Thoracic aorta (tissue), 2 donors: ENCODE data around the gene APOC4. TPM values are rescaled to one million over a fixed set of nuclear protein-coding genes. Genes with fewer than 3 reads are reported as not detected.
"Not testable (repeated sequence)": the region's sequence is repeated elsewhere in the genome, so short reads cannot be mapped to it uniquely, and the experiment has no call there.

Experiments used
- ATAC-seq: fragments of 150-250 bp; one replicate; pipeline ENCODE4 v1.8.0; 2017; ENCODE audit warnings: low read depth; ENCODE audit not compliant: insufficient number of reproducible peaks, low FRiP score
- DNase-seq: peaks from one replicate; pipeline ENCODE4 v3.0.0-alpha.2; 2020; ENCODE audit warnings: low spot score
- H3K27ac ChIP-seq, 2 donors: fragments of 200-600 bp; sonication (generic); 1 replicate in 1 of 2; 2 replicates in 1 of 2; pipeline ENCODE4 v1.5.1; 2016; ENCODE audit warnings: mild to moderate bottlenecking in 2 of 2, moderate library complexity in 2 of 2
- H3K27me3 ChIP-seq: fragments of 200-600 bp; sonication (generic); replicated peaks from 2 replicates; pipeline ENCODE4 v1.6.0; 2016; ENCODE audit warnings: mild to moderate bottlenecking; ENCODE audit not compliant: insufficient read depth
- H3K36me3 ChIP-seq: fragments of 200-600 bp; sonication (generic); one replicate; pipeline ENCODE4 v1.5.1; 2016
- H3K4me1 ChIP-seq, 2 donors: fragments of 200-600 bp; sonication (generic); 1 replicate in 1 of 2; 2 replicates in 1 of 2; pipeline versions ENCODE4 v1.5.1 to v1.6.0; 2016; ENCODE audit warnings: low read depth in 2 of 2, mild to moderate bottlenecking in 1 of 2; ENCODE audit not compliant: control insufficient read depth in 1 of 2
- H3K4me3 ChIP-seq: fragments of 200-600 bp; sonication (generic); 2 replicates; pipeline ENCODE4 v1.5.1; 2016; ENCODE audit warnings: mild to moderate bottlenecking
- H3K9me3 ChIP-seq: fragments of 200-600 bp; sonication (generic); 2 replicates; pipeline ENCODE4 v1.5.1; 2016
- total RNA-seq, 2 donors: library from RNA; depleted of rRNA; stranded (reverse); fragments of >200 nt; gene quantifications; one replicate each; pipeline versions ENCODE4 v1.1.0 to v1.2.3, GENCODE V29; 2016
- TF ChIP-seq, protein P1 (sequence below): fragments of 200-600 bp; sonication (generic); IDR thresholded peaks from one replicate; pipeline ENCODE4 v1.5.1; 2019; ENCODE audit warnings: antibody characterized with exemption

Gene APOC4
- total RNA-seq, 2 donors from 2014 or later = not detected

DNA sequence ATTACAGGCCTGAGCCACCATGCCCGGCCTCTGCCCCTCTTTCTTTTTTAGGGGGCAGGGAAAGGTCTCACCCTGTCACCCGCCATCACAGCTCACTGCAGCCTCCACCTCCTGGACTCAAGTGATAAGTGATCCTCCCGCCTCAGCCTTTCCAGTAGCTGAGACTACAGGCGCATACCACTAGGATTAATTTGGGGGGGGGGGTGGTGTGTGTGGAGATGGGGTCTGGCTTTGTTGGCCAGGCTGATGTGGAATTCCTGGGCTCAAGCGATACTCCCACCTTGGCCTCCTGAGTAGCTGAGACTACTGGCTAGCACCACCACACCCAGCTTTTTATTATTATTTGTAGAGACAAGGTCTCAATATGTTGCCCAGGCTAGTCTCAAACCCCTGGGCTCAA is 32.3 kb upstream of the APOC4 start:
- Histone ChIP-seq H3K27ac (no peak overlapping the region), H3K4me3 (no peak overlapping the region), H3K4me1 (peaks cover 0 to 14% of the 10 kb centered on the region in 2 donors), H3K36me3 (no peaks in the 10 kb centered on the region), H3K27me3 (no peaks in the 10 kb centered on the region), H3K9me3 (no peaks in the 10 kb centered on the region)
- TF ChIP-seq, protein P1, sequence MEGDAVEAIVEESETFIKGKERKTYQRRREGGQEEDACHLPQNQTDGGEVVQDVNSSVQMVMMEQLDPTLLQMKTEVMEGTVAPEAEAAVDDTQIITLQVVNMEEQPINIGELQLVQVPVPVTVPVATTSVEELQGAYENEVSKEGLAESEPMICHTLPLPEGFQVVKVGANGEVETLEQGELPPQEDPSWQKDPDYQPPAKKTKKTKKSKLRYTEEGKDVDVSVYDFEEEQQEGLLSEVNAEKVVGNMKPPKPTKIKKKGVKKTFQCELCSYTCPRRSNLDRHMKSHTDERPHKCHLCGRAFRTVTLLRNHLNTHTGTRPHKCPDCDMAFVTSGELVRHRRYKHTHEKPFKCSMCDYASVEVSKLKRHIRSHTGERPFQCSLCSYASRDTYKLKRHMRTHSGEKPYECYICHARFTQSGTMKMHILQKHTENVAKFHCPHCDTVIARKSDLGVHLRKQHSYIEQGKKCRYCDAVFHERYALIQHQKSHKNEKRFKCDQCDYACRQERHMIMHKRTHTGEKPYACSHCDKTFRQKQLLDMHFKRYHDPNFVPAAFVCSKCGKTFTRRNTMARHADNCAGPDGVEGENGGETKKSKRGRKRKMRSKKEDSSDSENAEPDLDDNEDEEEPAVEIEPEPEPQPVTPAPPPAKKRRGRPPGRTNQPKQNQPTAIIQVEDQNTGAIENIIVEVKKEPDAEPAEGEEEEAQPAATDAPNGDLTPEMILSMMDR = no peak
- ATAC-seq (no peak), DNase-seq (no peak)

DNA sequence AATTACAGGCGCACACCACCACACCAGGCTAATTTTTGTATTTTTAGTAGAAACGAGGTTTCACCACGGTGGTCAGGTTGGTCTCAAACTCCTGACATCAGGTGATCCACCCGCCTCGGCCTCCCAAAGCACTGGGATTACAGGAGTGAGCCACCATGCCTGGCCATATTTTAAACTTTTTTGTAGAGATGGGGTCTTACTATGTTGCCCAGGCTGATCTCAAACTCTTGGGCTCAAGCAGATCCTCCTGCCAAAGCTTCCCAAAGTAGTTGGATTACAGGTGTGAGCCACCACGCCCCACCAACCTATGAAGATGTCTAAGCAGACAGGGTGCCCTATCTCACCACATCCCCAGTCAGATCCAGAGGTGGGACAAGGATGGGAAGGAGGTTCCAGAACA is 30.1 kb upstream of the APOC4 start:
- H3K36me3 ChIP-seq, H3K27me3 ChIP-seq, H3K4me3 ChIP-seq, H3K27ac ChIP-seq, H3K9me3 ChIP-seq, ATAC-seq, DNase-seq: not testable (repeated sequence)
- peaks cover 0 to 15% of the 10 kb centered on the region in 2 donors for H3K4me1 ChIP-seq

DNA sequence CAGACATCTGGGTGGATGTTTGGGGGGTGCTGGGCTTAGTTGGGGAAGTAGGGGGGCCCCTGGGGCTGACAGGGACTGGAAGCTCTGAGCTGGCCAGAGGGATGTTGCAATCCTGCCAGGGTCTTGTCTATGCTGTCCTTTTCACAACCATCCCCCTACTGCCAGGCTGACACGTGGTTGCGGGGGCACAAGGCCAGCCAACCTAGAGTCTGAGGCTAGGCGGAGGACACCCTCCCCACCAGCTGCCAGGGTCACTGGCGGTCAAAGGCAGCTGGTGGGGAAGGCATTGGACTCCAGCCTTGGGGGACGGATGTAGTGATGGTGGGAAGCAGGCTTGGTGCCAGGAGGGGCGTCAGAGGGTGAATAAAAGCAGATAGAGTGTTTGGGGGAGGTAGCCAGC is 29.2 kb upstream of the APOC4 start:
- Histone ChIP-seq H3K27ac (no peak overlapping the region), H3K4me3 (no peak overlapping the region), H3K36me3 (no peaks in the 10 kb centered on the region), H3K4me1 (peaks cover 0 to 15% of the 10 kb centered on the region in 2 donors), H3K27me3 (no peaks in the 10 kb centered on the region), H3K9me3 (no peaks in the 10 kb centered on the region)
- TF ChIP-seq, protein P1 = no peak
- no peak for DNase-seq
- ATAC-seq = no peak

DNA sequence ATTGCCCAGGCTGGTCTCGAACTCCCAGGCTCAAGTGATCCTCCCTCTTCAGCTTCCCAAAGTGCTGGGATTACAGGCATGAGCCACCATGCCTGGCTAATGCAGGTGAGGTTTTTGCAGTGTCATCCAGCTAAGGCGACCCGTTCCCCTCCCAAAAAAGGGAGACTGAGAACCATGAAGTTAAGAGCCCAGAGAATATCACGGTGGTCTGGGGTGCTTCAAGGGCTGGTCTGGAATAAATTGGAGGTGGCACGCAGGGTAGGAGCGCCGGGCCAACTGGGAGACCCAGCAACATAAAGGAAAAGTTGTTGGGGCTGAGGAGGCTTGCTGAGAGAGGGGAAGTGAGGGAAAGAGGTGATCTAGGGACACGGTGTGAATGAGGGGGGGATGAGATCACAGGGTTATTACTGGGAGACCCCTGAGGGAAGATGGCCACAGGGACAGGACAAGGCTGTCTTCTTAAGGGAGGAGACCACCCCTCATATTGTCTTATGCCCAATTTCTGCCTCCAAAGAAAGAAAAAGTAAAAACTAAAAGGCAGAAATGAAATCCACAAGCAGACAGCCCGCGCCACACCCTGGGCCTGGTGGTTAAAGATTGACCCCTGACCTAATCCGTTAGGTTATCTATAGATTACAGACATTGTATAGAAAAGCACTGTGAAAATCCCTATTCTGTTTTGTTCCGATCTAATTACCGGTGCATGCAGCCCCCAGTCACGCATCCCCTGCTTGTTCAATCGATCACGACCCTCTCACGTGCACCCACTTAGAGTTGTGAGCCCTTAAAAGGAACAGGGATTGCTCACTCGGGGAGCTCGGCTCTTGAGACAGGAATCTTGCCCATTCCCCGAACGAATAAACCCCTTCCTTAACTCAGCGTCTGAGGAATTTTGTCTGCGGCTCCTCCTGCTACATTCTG is 28.3 kb upstream of the APOC4 start:
- Histone ChIP-seq H3K4me3 (peak overlapping the region; percentile 72), H3K4me1 (peaks cover 0 to 15% of the 10 kb centered on the region in 2 donors)
- not testable (repeated sequence) for H3K36me3 ChIP-seq, ATAC-seq, H3K27me3 ChIP-seq, DNase-seq, H3K27ac ChIP-seq, H3K9me3 ChIP-seq

DNA sequence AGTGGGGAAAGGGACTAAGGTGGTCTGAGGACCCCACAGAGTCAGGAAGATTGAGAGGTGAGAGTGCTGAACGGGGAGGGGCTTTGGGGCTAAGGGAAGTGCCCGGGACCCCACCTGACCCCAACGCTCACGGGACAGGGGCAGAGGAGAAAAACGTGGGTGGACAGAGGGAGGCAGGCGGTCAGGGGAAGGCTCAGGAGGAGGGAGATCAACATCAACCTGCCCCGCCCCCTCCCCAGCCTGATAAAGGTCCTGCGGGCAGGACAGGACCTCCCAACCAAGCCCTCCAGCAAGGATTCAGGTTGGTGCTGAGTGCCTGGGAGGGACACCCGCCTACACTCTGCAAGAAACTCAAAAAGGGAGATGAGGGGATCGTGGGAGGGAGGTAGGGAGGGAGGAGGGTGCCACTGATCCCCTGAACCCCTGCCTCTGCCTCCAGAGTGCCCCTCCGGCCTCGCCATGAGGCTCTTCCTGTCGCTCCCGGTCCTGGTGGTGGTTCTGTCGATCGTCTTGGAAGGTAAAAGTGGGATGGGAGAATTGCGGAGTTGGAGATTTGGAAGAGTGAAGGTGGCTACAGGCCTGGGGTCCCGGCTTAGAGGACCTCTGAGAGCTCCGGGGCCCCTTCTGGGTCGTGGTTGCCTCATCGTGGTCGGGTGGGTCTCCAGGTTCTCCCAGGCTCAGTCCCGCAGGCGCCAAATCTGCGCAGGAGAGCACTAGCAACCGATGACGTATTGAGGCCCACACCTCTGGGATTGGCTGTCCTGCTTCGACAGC is 27.4 kb upstream of the APOC4 start, which contains the start of gene APOC1:
Gene APOC1 (plus strand): TSS at position 176 of the 774 bp plus-strand sequence. CDS start 284 bp downstream, at position 460.
- not testable (repeated sequence) for H3K36me3 ChIP-seq, H3K27me3 ChIP-seq, H3K27ac ChIP-seq, H3K9me3 ChIP-seq
- DNase-seq (peak; percentile 58), ATAC-seq (peak; percentile 89)
- Histone ChIP-seq H3K4me1 (peaks cover 0 to 15% of the 10 kb centered on the region in 2 donors), H3K4me3 (peak within 1 kb of the TSS; percentile 72)

DNA sequence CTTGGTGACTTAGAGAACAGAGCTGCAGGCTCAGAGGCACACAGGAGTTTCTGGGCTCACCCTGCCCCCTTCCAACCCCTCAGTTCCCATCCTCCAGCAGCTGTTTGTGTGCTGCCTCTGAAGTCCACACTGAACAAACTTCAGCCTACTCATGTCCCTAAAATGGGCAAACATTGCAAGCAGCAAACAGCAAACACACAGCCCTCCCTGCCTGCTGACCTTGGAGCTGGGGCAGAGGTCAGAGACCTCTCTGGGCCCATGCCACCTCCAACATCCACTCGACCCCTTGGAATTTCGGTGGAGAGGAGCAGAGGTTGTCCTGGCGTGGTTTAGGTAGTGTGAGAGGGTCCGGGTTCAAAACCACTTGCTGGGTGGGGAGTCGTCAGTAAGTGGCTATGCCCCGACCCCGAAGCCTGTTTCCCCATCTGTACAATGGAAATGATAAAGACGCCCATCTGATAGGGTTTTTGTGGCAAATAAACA is 17.8 kb upstream of the APOC4 start:
- H3K36me3 ChIP-seq = no peaks in the 10 kb centered on the region
- no peak overlapping the region for H3K27ac ChIP-seq
- ATAC-seq = no peak
- peaks cover 0 to 6% of the 10 kb centered on the region in 2 donors for H3K4me1 ChIP-seq
- H3K9me3 ChIP-seq = no peaks in the 10 kb centered on the region
- no peak overlapping the region for H3K4me3 ChIP-seq
- TF ChIP-seq, protein P1 = no peak
- no peaks in the 10 kb centered on the region for H3K27me3 ChIP-seq
- no peak for DNase-seq
